NB4 (cell line): Measurements from ENCODE around the gene LDB3.

Experiments used
- DNase-seq: peaks from one replicate; pipeline ENCODE4 v3.0.0; 2010; ENCODE audit warnings: low read depth
- H3K4me3 ChIP-seq: one replicate; pipeline ENCODE4 v1.5.1; 2011; ENCODE audit warnings: mild to moderate bottlenecking, low read depth, low read length, moderate library complexity
- CTCF ChIP-seq: IDR thresholded peaks from one replicate; pipeline ENCODE4 v1.5.1; 2012; ENCODE audit warnings: low read depth, low read length
- MAX ChIP-seq: IDR thresholded peaks from 2 replicates; pipeline ENCODE4 v1.6.1; 2011; ENCODE audit warnings: low read depth, low read length
- MYC ChIP-seq: IDR thresholded peaks from 2 replicates; pipeline ENCODE4 v1.6.1; 2011; ENCODE audit warnings: low read depth, low read length
- POLR2A ChIP-seq: IDR thresholded peaks from 2 replicates; pipeline ENCODE4 v1.6.1; 2011; ENCODE audit warnings: mild to moderate bottlenecking; ENCODE audit not compliant: insufficient read length; ENCODE audit errors: extremely low read depth

Gene LDB3

GRCh38 chr10:86685416-86685815 is 17.1 kb downstream of the LDB3 start:
- no peak overlapping the region for H3K4me3 ChIP-seq
- no peak for DNase-seq
- TF ChIP-seq POLR2A (no peak), MAX (no peak), CTCF (no peak), MYC (no peak)

- H3K4me3 ChIP-seq: no peak overlapping the region
- no peak for TF ChIP-seq MYC
- no peak for TF ChIP-seq MAX
- no peak for TF ChIP-seq POLR2A
- no peak for TF ChIP-seq CTCF
- no peak for DNase-seq
Observed at GRCh38 chr10:86685893-86686632, 17.8 kb downstream of the LDB3 start.

- no peak for DNase-seq
- no peak overlapping the region for H3K4me3 ChIP-seq
- TF ChIP-seq CTCF (no peak), MAX (no peak), POLR2A (no peak), MYC (no peak)
Observed at GRCh38 chr10:86686972-86687371, 18.7 kb downstream of the LDB3 start.

GRCh38 chr10:86687750-86688149 is 19.4 kb downstream of the LDB3 start:
- TF ChIP-seq MAX (no peak), MYC (no peak), POLR2A (no peak), CTCF (no peak)
- no peak for DNase-seq
- no peak overlapping the region for H3K4me3 ChIP-seq

GRCh38 chr10:86688398-86688921 is 20.1 kb downstream of the LDB3 start:
- no peak overlapping the region for H3K4me3 ChIP-seq
- no peak for TF ChIP-seq MYC
- peak; percentile 42; the same call in 1 of the 2 replicates for TF ChIP-seq MAX
- TF ChIP-seq CTCF: peak; percentile 86
- DNase-seq: peak; percentile 84
